ENCODE data around the gene WDR53. TPM values are rescaled to one million over a fixed set of nuclear protein-coding genes. Genes with fewer than 3 reads are reported as not detected.

The WDR53 gene
- total RNA-seq, 2 experiments from 2014 or later = 16.2 to 17.2 TPM

DNA sequence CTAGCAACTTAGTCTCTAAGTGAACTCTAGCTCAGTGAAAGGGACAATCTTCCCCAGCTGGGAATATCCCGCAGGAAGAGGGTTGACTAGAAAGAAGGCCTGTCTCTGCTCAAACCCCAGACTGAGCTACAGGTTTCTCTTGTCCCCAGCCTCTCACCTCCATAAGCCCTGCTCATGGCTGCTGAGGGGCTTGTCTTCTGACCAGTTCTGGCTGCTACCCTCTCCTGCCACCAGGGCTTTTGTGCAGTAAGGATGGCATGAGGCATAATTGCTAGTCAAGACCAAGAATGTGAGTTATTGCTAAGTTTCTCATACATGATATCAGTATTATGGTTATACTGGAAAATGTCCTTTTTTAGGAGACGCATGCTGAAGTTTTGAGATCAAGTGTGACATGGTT lies 21.3 kb downstream of the WDR53 start:
- Mint-ChIP-seq H3K4me1 (ENCODE audit: low read depth) (no peaks in the 10 kb centered on the region), H3K4me3 (no peak overlapping the region), H3K9me3 (peaks cover 17% of the 10 kb centered on the region), H3K27ac (no peak overlapping the region), H3K36me3 (ENCODE audit: low read depth) (peaks cover 5% of the 10 kb centered on the region), H3K27me3 (no peaks in the 10 kb centered on the region)
- ChIA-PET POLR2A (interaction anchor here (0.6 to 0.9 kb wide), 2 partner anchors 147 to 977 kb away, joined by 3 read pairs; no protein-coding TSS in a partner anchor), CTCF (interaction anchor here (0.8 to 1.0 kb wide), 2 partner anchors 8 to 25 kb away, joined by 3 read pairs; no protein-coding TSS in a partner anchor)
- DNase-seq (no peak), ATAC-seq (no peak)
- TF ChIP-seq, protein P1, sequence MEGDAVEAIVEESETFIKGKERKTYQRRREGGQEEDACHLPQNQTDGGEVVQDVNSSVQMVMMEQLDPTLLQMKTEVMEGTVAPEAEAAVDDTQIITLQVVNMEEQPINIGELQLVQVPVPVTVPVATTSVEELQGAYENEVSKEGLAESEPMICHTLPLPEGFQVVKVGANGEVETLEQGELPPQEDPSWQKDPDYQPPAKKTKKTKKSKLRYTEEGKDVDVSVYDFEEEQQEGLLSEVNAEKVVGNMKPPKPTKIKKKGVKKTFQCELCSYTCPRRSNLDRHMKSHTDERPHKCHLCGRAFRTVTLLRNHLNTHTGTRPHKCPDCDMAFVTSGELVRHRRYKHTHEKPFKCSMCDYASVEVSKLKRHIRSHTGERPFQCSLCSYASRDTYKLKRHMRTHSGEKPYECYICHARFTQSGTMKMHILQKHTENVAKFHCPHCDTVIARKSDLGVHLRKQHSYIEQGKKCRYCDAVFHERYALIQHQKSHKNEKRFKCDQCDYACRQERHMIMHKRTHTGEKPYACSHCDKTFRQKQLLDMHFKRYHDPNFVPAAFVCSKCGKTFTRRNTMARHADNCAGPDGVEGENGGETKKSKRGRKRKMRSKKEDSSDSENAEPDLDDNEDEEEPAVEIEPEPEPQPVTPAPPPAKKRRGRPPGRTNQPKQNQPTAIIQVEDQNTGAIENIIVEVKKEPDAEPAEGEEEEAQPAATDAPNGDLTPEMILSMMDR (IDR thresholded peaks at IDR 0.05) = no peak
- intact Hi-C loops (cut with micrococcal nuclease) = no loop called here

- TF ChIP-seq, protein P1 (IDR thresholded peaks at IDR 0.05) = no peak
- ChIA-PET CTCF (interaction anchor here (0.8 to 1.0 kb wide), 2 partner anchors 9 to 24 kb away, joined by 3 read pairs; no protein-coding TSS in a partner anchor), POLR2A (interaction anchor here (0.9 kb wide), 1 partner anchor 147 kb away, joined by 3 read pairs; no protein-coding TSS in a partner anchor)
These were observed 21.8 kb downstream of the WDR53 start for GRCh38 chr3:196546537-196546936.

GRCh38 chr3:196544491-196544992 lies 23.8 kb downstream of the WDR53 start:
- Mint-ChIP-seq H3K9me3 (peaks cover 8% of the 10 kb centered on the region), H3K36me3 (ENCODE audit: low read depth) (peaks cover 2% of the 10 kb centered on the region), H3K27ac (no peak overlapping the region), H3K4me1 (ENCODE audit: low read depth) (no peaks in the 10 kb centered on the region), H3K27me3 (no peaks in the 10 kb centered on the region), H3K4me3 (no peak overlapping the region)
- POLR2A ChIA-PET = no interaction called here
- ATAC-seq = no peak
- intact Hi-C loops (cut with micrococcal nuclease) = no loop called here
- TF ChIP-seq, protein P1 (IDR thresholded peaks at IDR 0.05) = no peak
- CTCF ChIA-PET = no interaction called here
- DNase-seq = no peak

More at GRCh38 chr3:196546537-196546936, 21.8 kb downstream of the WDR53 start:
- H3K9me3 Mint-ChIP-seq = peaks cover 17% of the 10 kb centered on the region
- intact Hi-C loops (cut with micrococcal nuclease) = no loop called here
- H3K27me3 Mint-ChIP-seq = no peaks in the 10 kb centered on the region
- no peak overlapping the region for H3K27ac Mint-ChIP-seq
- H3K36me3 Mint-ChIP-seq (ENCODE audit: low read depth) = peaks cover 5% of the 10 kb centered on the region
- no peak for ATAC-seq
- no peaks in the 10 kb centered on the region for H3K4me1 Mint-ChIP-seq (ENCODE audit: low read depth)
- no peak overlapping the region for H3K4me3 Mint-ChIP-seq
- no peak for DNase-seq

- Mint-ChIP-seq H3K27ac (no peak overlapping the region), H3K9me3 (no peaks in the 10 kb centered on the region), H3K27me3 (no peaks in the 10 kb centered on the region), H3K4me3 (no peak overlapping the region), H3K4me1 (ENCODE audit: low read depth) (no peaks in the 10 kb centered on the region), H3K36me3 (ENCODE audit: low read depth) (no peaks in the 10 kb centered on the region)
- ChIA-PET POLR2A (interaction anchor here (0.7 to 1.2 kb wide), 2 partner anchors 11 to 33 kb away, joined by 3 to 4 read pairs; no protein-coding TSS in a partner anchor), CTCF (interaction anchor here (2.1 kb wide), 1 partner anchor 13 kb away, joined by 11 read pairs; no protein-coding TSS in a partner anchor)
- intact Hi-C loops (cut with micrococcal nuclease) = no loop called here
- TF ChIP-seq, protein P1 (IDR thresholded peaks at IDR 0.05) = no peak
- ATAC-seq = no peak
- no peak for DNase-seq
These were observed 26.5 kb downstream of the WDR53 start for GRCh38 chr3:196541684-196542445.
